SH-SY5Y (cell line): ENCODE data around the gene MTG2.

Experiments used
- GATA2 ChIP-seq: IDR thresholded peaks from 2 replicates; pipeline ENCODE4 v1.6.1; 2011; ENCODE audit warnings: mild to moderate bottlenecking, low read depth, low read length
- GATA3 ChIP-seq: IDR thresholded peaks from 2 replicates; pipeline ENCODE4 v1.6.1; 2011; ENCODE audit warnings: low read depth, mild to moderate bottlenecking, low read length, moderate library complexity

DNA sequence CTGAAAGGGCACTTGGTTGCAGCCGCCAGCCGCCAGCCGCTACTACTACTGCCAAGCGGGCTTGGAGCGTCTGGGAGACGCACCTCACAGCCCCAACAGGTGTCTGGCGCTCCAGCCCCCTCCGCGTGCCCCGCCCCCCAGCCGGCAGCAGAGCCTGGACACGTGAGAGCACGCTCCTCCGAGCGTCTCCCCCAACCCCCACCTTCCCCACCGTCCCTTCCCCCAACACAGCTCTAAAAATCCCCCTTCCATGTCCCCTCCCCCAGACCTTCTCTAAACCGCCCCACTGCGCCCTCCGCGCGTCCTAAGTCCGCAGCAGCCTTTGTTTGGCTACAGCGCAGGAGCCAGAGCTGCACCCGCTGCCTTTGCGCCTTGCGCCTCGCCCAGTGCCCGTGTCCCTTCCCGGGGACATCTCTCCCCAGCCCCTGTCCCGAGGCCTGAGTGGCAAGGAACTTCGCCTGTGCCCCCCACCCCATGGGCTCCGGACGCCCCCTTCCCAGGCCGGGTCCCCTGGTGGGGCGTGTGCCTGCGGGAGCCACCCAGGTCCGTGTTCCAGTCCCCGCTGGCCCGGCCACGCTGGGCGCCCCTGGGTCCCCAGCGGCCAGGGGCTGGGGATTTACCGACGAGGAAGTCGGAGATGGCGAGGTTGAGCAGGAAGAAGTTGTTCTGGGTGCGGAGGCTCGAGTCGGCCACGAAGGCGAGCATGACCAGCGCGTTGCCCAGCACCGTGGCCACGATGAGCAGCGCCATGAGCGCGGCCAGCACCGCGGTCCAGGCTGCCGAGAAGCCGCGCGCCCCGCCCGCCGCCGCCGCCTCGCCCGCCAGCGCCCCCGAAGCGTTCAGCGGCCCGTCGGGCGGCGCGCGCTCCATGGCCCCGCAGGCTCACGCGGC is 36.5 kb downstream of the MTG2 start:
- TF ChIP-seq GATA2 = no peak
- no peak for TF ChIP-seq GATA3
